Suprapubic skin (tissue), 4 donors: ENCODE results near the gene GFM1. TPM values are rescaled to one million over a fixed set of nuclear protein-coding genes. Genes with fewer than 3 reads are reported as not detected.

Experiments used
- total RNA-seq, 4 donors: library from RNA; depleted of rRNA; stranded (reverse); fragments of >200 nt; gene quantifications; one replicate each; pipeline ENCODE4 v1.1.0, GENCODE V29; 2016

GFM1 gene
- total RNA-seq, 4 donors from 2014 or later: 33.5 to 47.6 (median 41.3) TPM

Other genes starting within 250 kb of the GFM1 start
- 10 to 100 TPM in 1 of 4 donors, 1 to 10 TPM in 3; 2.3 to 12.9 (median 5.7) TPM for gene MLF1, start 73.3 kb upstream of the GFM1 start, total RNA-seq
- 10 to 100 TPM in 1 of 4 donors, 1 to 10 TPM in 3; 7.4 to 11.8 (median 8.0) TPM for gene LXN, start 28.1 kb downstream of the GFM1 start, total RNA-seq
- 10 to 100 TPM in 3 of 4 donors, 1 to 10 TPM in 1; 5.6 to 23.4 (median 19.5) TPM for gene RARRES1, start 87.9 kb downstream of the GFM1 start, total RNA-seq
- gene MFSD1, start 157.5 kb downstream of the GFM1 start, total RNA-seq: 10 to 100 TPM; 46.3 to 80.6 (median 70.8) TPM